Measurements from ENCODE around the gene RAET1E.
"Not testable (repeated sequence)": the region's sequence is repeated elsewhere in the genome, so short reads cannot be mapped to it uniquely, and the experiment has no call there.

RAET1E gene

GRCh38 chr6:149925974-149926777 lies 28.3 kb upstream of the RAET1E start:
- peak; percentile 47 to 74 for DNase-seq

- no peak for DNase-seq
Observed at GRCh38 chr6:149925253-149925973, 27.5 kb upstream of the RAET1E start.

- no peak for DNase-seq
Observed at GRCh38 chr6:149924933-149925252, 27.0 kb upstream of the RAET1E start.

GRCh38 chr6:149924206-149924932 lies 26.5 kb upstream of the RAET1E start:
- DNase-seq, result no peak

- DNase-seq, result no peak
Observed at GRCh38 chr6:149923327-149923986, 25.5 kb upstream of the RAET1E start.

GRCh38 chr6:149922642-149923326 lies 24.9 kb upstream of the RAET1E start, which contains the start of gene RAET1G:
RAET1G (minus strand) TSS chr6:149923121; CDS start chr6:149923010, 111 bp downstream.
- peak; percentile 38 to 87 for DNase-seq

GRCh38 chr6:149922091-149922490 lies 24.2 kb upstream of the RAET1E start:
- not testable (repeated sequence) for DNase-seq

GRCh38 chr6:149921361-149921760 lies 23.4 kb upstream of the RAET1E start:
- no peak for DNase-seq

- no peak for DNase-seq
Observed at GRCh38 chr6:149919834-149920225, 21.9 kb upstream of the RAET1E start.

GRCh38 chr6:149919126-149919833 lies 21.4 kb upstream of the RAET1E start:
- DNase-seq, result not testable (repeated sequence)

- no peak for DNase-seq
Observed at GRCh38 chr6:149918151-149918905, 20.4 kb upstream of the RAET1E start.

- no peak for DNase-seq
Observed at GRCh38 chr6:149917679-149918078, 19.8 kb upstream of the RAET1E start.

GRCh38 chr6:149915970-149916865 lies 18.3 kb upstream of the RAET1E start:
- no peak for DNase-seq

GRCh38 chr6:149913540-149914240 lies 15.8 kb upstream of the RAET1E start:
- no peak for DNase-seq

GRCh38 chr6:149913085-149913484 lies 15.2 kb upstream of the RAET1E start:
- DNase-seq, result no peak

- not testable (repeated sequence) for DNase-seq
Observed at GRCh38 chr6:149912680-149913079, 14.8 kb upstream of the RAET1E start.

GRCh38 chr6:149910721-149911151 lies 12.8 kb upstream of the RAET1E start:
- DNase-seq, result no peak

- no peak for DNase-seq
Observed at GRCh38 chr6:149909701-149910470, 12.0 kb upstream of the RAET1E start.
